Upper lobe of left lung (tissue), 6 donors: ENCODE measurements around the gene SRRM4. TPM values are rescaled to one million over a fixed set of nuclear protein-coding genes. Genes with fewer than 3 reads are reported as not detected.

ENCODE experiments used
- ATAC-seq, 2 donors: fragments of 200-7000 bp; cut with Tn5 transposase; one replicate each; pipeline ENCODE4 v1.9.1; 2022; ENCODE audit warnings: mild to moderate bottlenecking in 2 of 2, moderate library complexity in 2 of 2; ENCODE audit not compliant: low FRiP score in 2 of 2
- DNase-seq, 2 donors: peaks; one replicate each; pipeline ENCODE4 v3.0.0-alpha.2; 2019 to 2020
- H3K27ac ChIP-seq, 4 donors: fragments of 200-600 bp; sonication (generic); one replicate each; pipeline ENCODE4 v1.5.1; 2016 to 2019
- H3K27me3 ChIP-seq, 4 donors: fragments of 200-600 bp; sonication (generic); one replicate each; pipeline ENCODE4 v1.5.1; 2017 to 2019
- H3K36me3 ChIP-seq, 4 donors: fragments of 200-600 bp; sonication (generic); one replicate each; pipeline ENCODE4 v1.5.1; 2016 to 2019
- H3K4me1 ChIP-seq, 4 donors: fragments of 200-600 bp; sonication (generic); one replicate each; pipeline ENCODE4 v1.5.1; 2018 to 2019
- H3K4me3 ChIP-seq, 4 donors: fragments of 200-600 bp; sonication (generic); one replicate each; pipeline ENCODE4 v1.5.1; 2017 to 2019; ENCODE audit warnings: mild to moderate bottlenecking in 2 of 4, moderate library complexity in 1 of 4
- H3K9me3 ChIP-seq, 4 donors: fragments of 200-600 bp; sonication (generic); one replicate each; pipeline ENCODE4 v1.5.1; 2018 to 2019
- EP300 ChIP-seq, 4 donors: sonication (generic); formaldehyde crosslinking; IDR thresholded peaks; one replicate each; pipeline ENCODE4 v1.5.1; 2017; ENCODE audit warnings: antibody characterized with exemption in 4 of 4, control low read depth in 2 of 4
- POLR2A ChIP-seq, 4 donors: fragments of 450-650 bp; IDR thresholded peaks; one replicate each; pipeline ENCODE4 v1.5.1; 2016 to 2017; ENCODE audit warnings: antibody characterized with exemption in 4 of 4, mild to moderate bottlenecking in 2 of 4
- POLR2AphosphoS5 ChIP-seq, 2 donors: sonication (generic); formaldehyde crosslinking; IDR thresholded peaks; one replicate each; pipeline ENCODE4 v1.5.1; 2017; ENCODE audit warnings: antibody characterized with exemption in 2 of 2
- WGBS, 2 donors: methylation state at CpG; one replicate each; pipeline ENCODE4 v1.1.5; 2017 to 2018; 5-methylcytosine and 5-hydroxymethylcytosine counted together
- total RNA-seq, 6 donors: library from RNA; depleted of rRNA in 4 of 6; stranded (reverse); fragments of >200 nt in 4 of 6; gene quantifications; one replicate each; pipeline versions ENCODE4 v1.1.0 to v1.2.1, GENCODE V29; 2016 to 2021
- TF ChIP-seq, protein P1 (sequence below), 6 experiments: fragments of 450-650 bp in 4 of 6; fragments of 200-600 bp in 2 of 6; sonication (generic) in 2 of 6; IDR thresholded peaks; one replicate each; pipeline ENCODE4 v1.5.1; 2016 to 2019; ENCODE audit warnings: antibody characterized with exemption in 6 of 6
- donor health status: DM: no; HTN: no; CAD: no; lungs with moderate emphysema.
- donor health status: DM: no; HTN: yes; CAD: no; lungs with severe emphysema.

Gene SRRM4
- total RNA-seq, 6 donors from 2014 or later: under 0.01 to 0.33 (median 0.11) TPM; not detected in 2

DNA sequence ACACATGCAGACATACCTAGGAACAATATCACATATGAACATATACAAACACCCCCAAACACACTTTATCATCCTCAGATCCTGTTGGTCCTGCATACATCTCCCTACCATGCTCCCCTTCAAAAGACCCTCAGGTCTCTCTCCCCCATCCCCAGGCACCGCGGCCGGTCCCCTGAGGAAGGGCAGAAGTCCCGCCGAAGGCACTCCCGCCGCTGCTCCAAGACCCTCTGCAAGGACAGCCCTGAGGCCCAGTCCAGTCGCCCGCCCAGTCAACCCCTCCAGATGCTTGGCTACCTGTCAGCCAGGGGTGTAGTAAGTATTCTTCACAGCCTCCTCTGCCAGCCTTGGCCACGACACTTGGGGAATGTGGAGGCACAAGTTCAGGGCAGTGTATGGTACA is 149.2 kb downstream of the SRRM4 start:
- Histone ChIP-seq H3K4me3 (no peak overlapping the region), H3K36me3 (no peaks in the 10 kb centered on the region), H3K9me3 (no peaks in the 10 kb centered on the region), H3K27ac (no peak overlapping the region), H3K27me3 (no peaks in the 10 kb centered on the region), H3K4me1 (no peaks in the 10 kb centered on the region)
- peak in 1 of 2 donors; percentile 63 for DNase-seq
- no peak for ATAC-seq
- WGBS, 2 donors: 90 to 97% methylated on average over 10 of the region's 10 CpGs
- TF ChIP-seq POLR2AphosphoS5 (IDR thresholded peaks at IDR 0.05) (no peak), POLR2A (IDR thresholded peaks at IDR 0.05) (no peak), EP300 (IDR thresholded peaks at IDR 0.05) (no peak)

DNA sequence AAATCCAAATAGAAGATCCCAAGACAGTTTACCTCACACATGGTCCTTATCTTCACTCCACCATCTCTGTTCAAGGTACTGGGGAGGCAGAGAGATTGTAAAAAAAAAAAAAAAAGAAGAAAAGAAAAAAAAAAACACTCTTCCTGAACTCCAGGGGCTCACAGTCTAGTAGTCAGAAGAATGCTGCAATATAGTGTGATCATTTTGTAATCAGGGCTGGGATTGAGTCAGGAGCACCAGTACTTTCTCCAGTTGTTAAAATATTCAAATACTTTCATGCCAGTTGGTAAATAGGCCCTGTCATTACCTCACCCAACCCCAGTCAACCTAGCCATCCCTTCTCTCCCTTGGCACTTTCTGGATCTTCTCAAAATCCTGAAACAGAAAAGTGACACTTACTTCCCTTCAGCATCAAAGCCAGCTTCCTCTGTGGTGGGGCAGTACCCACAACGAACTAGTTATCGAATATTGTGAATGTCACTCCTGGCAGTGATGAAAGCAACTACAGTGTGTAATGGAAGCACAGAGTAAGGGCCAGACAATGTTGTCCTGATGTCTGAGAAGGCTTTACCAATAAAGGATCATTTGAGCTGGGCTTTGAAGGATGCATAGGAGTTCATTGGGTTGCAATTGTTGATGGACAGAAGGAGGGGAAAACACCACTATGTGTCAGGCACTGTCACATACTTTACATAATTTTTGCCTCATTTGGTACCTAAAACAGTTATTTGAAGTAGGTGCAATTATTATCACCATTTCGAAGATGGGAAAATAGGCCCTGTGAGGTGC is 153.1 kb downstream of the SRRM4 start:
- DNase-seq: no peak
- Histone ChIP-seq H3K36me3 (no peaks in the 10 kb centered on the region), H3K4me1 (no peaks in the 10 kb centered on the region), H3K27me3 (no peaks in the 10 kb centered on the region), H3K9me3 (no peaks in the 10 kb centered on the region), H3K27ac (no peak overlapping the region), H3K4me3 (no peak overlapping the region)
- TF ChIP-seq EP300 (IDR thresholded peaks at IDR 0.05) (no peak), POLR2A (IDR thresholded peaks at IDR 0.05) (no peak), POLR2AphosphoS5 (IDR thresholded peaks at IDR 0.05) (no peak)
- TF ChIP-seq, protein P1, sequence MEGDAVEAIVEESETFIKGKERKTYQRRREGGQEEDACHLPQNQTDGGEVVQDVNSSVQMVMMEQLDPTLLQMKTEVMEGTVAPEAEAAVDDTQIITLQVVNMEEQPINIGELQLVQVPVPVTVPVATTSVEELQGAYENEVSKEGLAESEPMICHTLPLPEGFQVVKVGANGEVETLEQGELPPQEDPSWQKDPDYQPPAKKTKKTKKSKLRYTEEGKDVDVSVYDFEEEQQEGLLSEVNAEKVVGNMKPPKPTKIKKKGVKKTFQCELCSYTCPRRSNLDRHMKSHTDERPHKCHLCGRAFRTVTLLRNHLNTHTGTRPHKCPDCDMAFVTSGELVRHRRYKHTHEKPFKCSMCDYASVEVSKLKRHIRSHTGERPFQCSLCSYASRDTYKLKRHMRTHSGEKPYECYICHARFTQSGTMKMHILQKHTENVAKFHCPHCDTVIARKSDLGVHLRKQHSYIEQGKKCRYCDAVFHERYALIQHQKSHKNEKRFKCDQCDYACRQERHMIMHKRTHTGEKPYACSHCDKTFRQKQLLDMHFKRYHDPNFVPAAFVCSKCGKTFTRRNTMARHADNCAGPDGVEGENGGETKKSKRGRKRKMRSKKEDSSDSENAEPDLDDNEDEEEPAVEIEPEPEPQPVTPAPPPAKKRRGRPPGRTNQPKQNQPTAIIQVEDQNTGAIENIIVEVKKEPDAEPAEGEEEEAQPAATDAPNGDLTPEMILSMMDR (IDR thresholded peaks at IDR 0.05): no peak
- WGBS, 2 donors: 68 to 93% methylated on average over 3 of the region's 3 CpGs
- no peak for ATAC-seq

GRCh38 chr12:119136811-119137410 is 155.6 kb downstream of the SRRM4 start:
- no peak for ATAC-seq
- no peaks in the 10 kb centered on the region for H3K36me3 ChIP-seq
- no peak overlapping the region for H3K4me3 ChIP-seq
- no peak for DNase-seq
- TF ChIP-seq POLR2AphosphoS5 (IDR thresholded peaks at IDR 0.05) (no peak), EP300 (IDR thresholded peaks at IDR 0.05) (no peak), POLR2A (IDR thresholded peaks at IDR 0.05) (no peak)
- TF ChIP-seq, protein P1 (IDR thresholded peaks at IDR 0.05): no peak
- H3K9me3 ChIP-seq: no peaks in the 10 kb centered on the region
- no peaks in the 10 kb centered on the region for H3K27me3 ChIP-seq
- H3K4me1 ChIP-seq: no peaks in the 10 kb centered on the region
- H3K27ac ChIP-seq: no peak overlapping the region
- 84 to 86% methylated on average over 4 of the region's 4 CpGs for WGBS, 2 donors

DNA sequence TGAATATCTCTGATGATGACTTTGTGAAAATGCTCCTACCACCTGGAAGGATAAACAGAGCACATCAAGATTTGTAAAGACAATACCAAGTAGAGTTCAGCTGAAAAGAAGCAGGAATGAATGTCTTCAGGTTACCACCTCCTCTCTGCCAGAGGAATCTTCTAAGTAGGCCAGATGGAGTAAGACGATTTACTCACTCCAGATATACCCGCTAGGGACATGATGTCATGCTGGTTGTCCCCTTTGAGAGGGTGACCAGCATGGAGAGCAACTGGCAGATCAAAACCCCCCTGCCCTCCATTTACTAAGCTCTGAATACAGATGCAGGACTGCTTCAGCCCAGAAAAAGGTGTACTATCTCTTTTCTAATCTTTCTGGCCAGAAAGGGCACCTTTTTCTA is 158.1 kb downstream of the SRRM4 start:
- DNase-seq (no peak), ATAC-seq (no peak)
- no peaks in the 10 kb centered on the region for H3K27me3 ChIP-seq
- H3K4me3 ChIP-seq: no peak overlapping the region
- H3K9me3 ChIP-seq: no peaks in the 10 kb centered on the region
- H3K4me1 ChIP-seq: no peaks in the 10 kb centered on the region
- 60 to 78% methylated on average over 2 of the region's 2 CpGs for WGBS, 2 donors
- no peak overlapping the region for H3K27ac ChIP-seq
- no peak for TF ChIP-seq EP300 (IDR thresholded peaks at IDR 0.05)
- TF ChIP-seq, protein P1 (IDR thresholded peaks at IDR 0.05): no peak
- TF ChIP-seq POLR2A (IDR thresholded peaks at IDR 0.05): no peak
- TF ChIP-seq POLR2AphosphoS5 (IDR thresholded peaks at IDR 0.05): no peak
- H3K36me3 ChIP-seq: no peaks in the 10 kb centered on the region

- H3K4me1 ChIP-seq: no peaks in the 10 kb centered on the region
- no peaks in the 10 kb centered on the region for H3K27me3 ChIP-seq
- TF ChIP-seq POLR2A (IDR thresholded peaks at IDR 0.05) (no peak), EP300 (IDR thresholded peaks at IDR 0.05) (no peak), POLR2AphosphoS5 (IDR thresholded peaks at IDR 0.05) (no peak)
- TF ChIP-seq, protein P1 (IDR thresholded peaks at IDR 0.05): no peak
- no peaks in the 10 kb centered on the region for H3K36me3 ChIP-seq
- ATAC-seq: no peak
- peak in 1 of 2 donors; percentile 29 for DNase-seq
- 57 to 58% methylated on average over 11 to 13 of the region's 13 CpGs for whole genome bisulfite sequencing, 2 donors
- no peak overlapping the region for H3K4me3 ChIP-seq
- H3K9me3 ChIP-seq: no peaks in the 10 kb centered on the region
- no peak overlapping the region for H3K27ac ChIP-seq
Observed at GRCh38 chr12:119145367-119145766, 164.0 kb downstream of the SRRM4 start.
